ENCODE measurements around the gene SRP19.
A peak's percentile ranks its signal among the peaks of the same experiment; 100 is the strongest.
"Not testable (repeated sequence)": the region's sequence is repeated elsewhere in the genome, so short reads cannot be mapped to it uniquely, and the experiment has no call there.

The SRP19 gene

DNA sequence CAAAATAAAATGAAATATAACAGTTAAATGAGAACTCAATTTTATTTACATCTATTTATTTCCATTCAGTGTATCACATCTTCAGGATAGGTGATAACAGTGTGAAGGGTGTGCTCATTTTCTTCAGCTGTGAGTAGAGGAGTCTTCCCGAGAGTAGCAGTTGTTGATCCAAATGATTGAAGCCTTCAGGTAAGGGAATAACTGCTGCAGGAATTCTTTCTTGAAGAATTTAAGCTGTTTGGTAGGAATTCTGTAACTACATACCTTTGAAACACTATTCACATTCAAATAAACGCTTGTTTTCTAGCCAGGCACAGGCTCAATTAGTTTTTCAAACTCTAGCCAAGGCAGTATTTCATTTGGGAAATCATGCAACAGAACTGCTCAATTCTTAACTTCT is 15.3 kb downstream of the SRP19 start:
- DNase-seq, result no peak

DNA sequence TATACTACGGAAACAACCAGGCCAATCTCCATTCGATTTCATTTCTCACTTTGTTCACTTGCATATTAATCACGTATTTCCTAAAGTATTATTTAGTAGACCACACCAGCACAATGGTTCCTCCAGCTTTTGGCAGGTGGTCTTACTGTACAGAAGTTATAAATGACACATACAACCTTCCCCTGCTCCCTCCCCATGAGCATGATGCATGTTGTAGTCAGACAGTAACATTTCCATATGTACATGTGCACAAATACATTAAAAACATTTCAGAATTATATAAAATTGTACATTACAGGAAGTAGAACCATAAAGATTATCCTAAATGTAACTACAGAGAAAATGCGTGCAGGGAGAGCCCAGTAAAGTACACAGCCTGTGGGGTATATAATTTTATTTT is 17.0 kb downstream of the SRP19 start:
- DNase-seq, result no peak

DNA sequence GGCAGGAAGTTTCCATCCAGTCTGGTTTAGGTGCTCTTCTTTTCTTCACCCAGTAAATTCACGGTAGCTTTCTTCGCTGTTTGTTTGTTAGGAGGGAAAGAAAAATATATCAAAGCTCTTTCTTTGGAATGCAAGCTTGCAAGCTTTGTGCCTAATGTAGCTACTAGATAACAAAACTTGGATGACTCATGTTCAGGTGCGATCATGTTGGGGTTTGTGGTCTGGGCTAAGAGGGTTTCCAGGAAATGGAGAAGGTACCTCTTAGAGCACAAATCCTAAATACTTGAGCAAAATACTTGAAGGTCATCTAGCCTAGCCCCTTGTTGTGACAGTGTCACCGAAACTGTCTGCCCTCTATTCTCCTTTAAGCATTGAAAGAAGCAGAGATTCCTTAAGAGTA is 17.7 kb downstream of the SRP19 start:
- DNase-seq, result peak; percentile 30 to 50

DNA sequence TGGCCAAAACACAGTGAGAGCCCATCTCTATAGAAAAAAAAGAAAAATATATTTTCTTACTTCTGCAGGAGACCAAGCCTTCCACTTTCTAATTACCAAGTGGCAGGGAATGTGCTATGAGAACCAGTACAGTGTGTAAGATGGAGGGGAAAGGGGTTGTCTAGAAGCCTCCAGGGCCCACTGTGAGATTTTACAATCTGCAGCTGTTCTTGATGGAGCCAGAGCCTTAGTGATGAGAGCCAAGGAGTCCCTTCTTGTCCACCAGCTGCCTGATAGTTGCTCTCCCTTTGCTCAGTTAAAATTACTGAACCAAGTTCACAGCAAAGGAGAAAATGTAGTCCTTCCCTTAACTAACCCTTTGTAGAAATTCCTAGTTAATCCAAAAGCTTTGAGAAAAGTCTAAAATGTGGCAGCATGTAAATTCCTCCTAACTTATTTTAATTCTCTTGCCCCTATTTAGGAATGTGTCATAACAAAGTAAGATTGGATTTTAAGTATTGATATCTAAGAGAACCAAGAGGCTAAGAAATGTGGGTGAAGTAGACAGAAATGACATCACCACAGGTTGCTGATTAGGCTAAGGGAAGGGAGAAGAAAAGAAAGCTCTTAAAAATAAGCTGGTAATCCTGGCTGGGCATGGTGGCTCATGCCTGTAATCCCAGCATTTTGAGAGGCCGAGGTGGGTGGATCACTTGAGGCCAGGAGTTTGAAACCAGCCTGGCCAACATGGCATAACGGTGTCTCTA is 19.3 kb downstream of the SRP19 start:
- DNase-seq, result no peak

DNA sequence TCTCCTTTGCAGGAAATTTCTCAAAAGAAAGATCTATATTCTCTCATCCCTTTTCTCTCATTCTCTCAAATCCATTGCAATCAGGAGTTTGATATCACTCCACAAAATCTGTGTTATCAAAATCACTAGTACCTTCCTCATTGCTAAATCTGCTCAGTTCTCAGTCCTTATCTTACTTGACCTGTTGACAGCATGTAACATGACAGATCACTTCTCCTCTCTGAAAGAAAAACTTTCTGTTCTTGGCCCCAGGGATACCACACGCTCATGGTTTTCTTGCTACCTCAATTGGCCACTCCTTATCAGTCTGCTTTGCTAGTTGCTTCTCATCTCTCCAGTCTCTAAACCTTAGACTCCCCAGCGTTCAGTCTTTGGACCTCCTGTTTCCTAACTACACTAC is 22.1 kb downstream of the SRP19 start:
- DNase-seq, result no peak

DNA sequence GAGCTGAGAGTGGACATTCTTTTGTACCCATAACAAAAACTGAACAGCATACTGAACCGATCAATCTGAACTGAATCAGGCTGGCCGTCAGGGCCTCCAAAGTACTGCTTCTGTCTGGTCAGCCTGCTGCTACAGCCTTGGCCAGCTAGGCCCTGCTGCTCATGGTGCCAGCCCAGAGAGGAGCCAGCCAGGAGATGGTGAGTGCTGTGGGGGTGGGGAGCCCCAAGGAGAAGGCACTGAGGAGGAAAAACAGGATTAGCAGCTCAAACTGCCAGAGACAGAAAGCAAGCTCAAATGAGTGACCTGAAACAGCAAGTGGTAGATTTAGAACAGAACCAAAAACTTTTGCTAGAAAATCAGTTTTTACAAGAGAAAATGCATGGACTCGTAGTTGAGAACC is 23.9 kb downstream of the SRP19 start:
- DNase-seq, result no peak

DNA sequence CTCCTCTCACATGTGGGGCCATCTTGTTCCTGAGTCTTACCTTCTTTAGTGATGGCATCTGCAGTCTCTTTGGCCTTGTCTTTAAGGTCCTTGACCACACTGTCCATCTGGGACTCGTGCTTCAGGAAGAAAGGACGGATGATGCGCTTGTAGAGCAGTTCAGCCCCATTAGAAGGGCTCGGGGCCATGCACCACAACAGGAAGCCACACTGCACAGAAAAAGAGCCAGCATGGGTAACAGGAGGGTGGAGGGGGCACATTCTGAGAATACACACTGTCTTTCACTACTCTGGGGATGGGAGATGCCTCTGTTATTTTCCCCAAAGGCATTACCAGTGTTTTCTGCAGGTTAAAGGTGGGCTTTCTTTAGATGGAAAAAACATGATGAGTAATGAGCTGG is 25.9 kb downstream of the SRP19 start:
- DNase-seq, result no peak

DNA sequence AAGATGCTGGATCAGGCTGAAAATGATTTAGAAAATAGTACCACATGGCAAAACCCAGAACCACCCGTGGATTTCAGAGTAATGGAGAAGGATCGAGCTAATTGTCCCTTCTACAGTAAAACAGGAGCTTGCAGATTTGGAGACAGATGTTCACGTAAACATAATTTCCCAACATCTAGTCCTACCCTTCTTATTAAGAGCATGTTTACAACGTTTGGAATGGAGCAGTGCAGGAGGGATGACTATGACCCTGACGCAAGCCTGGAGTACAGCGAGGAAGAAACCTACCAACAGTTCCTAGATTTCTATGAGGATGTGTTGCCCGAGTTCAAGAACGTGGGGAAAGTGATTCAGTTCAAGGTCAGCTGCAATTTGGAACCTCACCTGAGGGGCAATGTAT is 31.0 kb downstream of the SRP19 start:
- DNase-seq, result not testable (repeated sequence)

DNA sequence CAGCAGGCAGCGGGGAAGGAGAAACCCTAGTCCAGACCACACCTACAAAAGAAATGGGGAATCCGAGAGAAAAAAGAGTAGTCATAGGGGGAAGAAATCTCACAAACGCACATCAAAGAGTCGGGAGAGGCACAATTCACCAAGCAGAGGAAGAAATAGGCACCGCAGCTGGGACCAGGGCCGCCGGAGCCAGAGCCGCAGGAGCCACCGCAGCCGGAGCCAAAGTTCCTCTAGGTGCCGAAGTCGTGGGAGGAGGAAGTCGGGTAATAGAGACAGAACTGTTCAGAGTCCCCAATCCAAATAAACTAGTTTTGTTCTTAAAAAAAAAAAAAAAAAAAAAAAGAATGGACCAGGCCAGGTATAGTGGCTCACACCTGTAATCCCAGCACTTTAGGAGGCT is 31.7 kb downstream of the SRP19 start:
- no peak for DNase-seq

DNA sequence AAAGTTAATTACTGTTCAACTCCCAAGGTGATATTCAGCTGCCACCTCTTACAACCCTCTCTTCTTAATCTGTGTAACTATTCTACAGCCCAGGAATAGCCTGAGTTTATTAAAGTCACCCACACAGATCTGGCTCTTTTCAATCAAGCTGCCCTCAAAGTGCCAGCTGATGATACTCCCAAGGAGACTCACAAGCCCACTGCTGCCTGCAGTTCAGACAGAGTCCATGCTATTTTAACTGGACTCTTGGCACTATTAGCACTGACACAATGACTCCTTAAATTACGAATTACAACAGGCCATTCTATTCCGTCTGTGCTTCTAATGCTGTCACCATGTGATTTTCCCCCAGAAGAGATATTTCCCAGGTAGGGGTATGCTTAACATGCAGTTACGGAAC is 34.6 kb downstream of the SRP19 start:
- DNase-seq, result no peak

DNA sequence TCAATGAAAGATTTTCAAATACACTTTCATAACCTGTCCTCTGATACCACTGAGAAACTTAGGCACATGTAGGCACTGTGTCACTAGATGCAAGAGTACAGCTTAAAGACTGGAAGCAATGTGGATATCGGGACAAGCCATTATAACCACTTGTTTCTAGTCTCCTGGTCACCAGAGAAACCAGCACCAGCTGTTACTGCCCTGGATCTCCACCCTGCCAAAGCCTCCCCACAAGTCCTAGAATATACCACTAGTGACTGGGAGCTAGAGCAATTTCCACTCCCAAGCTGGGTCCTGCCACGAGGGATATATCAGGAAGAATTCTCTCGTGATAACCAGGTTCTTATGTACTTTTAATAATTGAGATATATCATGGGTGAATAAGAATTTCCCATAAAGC is 41.5 kb downstream of the SRP19 start:
- DNase-seq, result no peak

DNA sequence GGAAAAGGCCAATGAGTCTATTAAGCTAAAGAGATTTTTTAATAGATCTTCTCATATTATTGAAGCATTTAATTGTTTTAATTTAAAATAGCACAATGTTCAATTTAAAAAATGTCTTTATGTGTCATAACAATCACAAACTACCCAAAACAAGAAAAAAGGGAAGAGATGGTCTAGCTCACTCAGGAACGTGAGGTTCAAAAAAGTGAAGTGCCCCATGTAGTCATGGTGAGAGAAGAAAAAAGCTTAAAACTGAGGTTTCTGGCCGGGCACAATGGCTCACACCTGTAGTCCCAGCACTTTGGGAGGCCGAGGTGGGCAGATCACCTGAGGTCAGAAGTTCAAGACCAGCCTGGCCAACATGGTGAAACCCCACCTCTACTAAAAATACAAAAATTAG is 43.9 kb downstream of the SRP19 start:
- not testable (repeated sequence) for DNase-seq

DNA sequence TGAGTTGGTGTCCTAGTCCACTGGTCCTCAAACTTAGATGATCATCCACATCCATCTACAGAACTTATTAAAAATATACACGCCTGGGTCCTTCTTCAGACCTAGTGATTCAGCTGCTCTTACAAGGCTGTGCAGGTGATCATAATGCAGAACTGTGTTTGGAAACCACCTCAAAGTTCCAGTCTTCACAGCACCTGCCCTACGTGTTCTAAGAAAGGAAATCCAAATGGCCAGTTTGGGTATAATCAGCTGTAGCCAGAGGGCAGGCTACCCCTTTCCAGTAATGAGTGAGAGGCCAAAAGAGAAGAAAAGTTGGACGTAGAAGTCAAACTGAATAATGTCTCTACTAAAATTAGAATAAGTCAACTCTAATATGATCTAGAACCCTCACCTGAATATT is 45.5 kb downstream of the SRP19 start:
- no peak for DNase-seq

DNA sequence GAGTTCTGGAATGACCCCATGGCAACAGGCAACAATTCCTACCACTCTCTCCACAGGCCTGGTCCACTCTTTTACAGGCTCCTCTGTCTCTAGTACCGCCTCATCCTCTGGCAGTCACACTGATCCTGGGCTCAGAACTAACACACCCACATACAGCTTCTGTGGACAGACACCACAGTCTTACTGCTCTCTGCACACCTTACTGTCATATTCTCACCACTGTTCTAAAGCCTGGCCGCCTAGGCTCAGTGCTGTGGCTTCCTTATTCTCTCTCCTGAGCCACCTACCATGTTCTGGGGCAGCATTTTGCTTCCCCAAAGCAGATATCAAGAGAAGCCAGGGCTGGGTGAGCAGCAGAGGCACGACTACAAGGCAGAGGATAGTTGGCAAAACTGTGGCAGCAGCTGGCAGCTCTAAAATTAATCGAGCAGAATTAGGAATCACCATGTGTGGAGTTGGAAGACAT is 46.1 kb downstream of the SRP19 start:
- DNase-seq, result no peak

DNA sequence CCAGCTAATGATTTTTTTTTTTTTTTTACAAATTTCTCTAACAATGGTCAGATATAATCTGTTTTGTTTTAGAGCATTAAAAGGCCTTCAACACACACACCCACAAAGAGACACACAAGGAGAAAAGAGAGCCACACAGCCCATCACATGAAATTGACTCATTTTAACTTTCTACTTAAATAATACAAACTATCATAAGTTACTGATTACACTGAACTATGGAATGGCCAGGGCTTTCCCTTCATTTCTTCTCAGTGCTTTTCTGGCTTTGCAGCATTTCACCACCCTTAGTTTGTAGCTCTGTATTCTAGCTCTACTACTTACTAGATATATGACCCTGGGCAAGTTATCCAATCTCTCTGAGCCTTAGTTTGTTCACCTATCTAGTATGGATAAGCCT is 47.8 kb downstream of the SRP19 start:
- no peak for DNase-seq

DNA sequence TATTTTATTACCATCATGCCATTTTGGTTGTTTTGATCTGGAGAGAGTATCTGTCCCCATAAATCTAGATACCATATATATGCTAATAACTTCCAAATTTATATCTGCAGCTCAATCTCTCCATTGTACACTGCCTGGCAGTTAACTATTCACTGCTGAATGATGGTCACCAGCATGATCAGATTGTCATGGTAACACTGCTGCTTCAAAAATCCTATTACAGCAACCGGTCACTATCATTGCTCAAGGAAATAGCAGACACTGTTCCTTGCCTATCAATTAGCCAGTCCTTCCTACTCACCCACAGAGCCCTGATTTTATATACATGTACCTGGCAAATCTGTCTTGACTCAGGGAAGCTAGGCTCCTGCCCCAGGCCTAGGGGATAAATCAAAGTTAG is 49.4 kb downstream of the SRP19 start:
- DNase-seq, result no peak

DNA sequence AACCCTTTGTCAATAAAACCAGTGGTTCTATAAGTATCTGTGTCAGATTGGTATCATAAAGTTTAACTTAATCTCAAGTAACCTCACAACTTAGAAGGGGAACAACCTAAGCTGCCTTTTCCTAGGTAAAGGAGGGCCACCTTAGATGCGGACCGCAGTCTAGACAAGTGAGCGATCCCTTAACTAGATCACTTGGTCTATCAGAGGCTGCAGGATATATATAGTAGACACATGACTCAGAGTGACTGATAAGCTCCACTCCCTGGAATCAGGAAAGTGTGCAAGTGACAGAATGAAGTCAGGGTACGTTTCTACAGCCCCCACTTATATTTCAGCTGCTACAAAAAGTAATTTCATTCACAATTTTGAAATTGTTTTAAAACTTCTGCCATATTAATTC is 53.5 kb downstream of the SRP19 start:
- no peak for DNase-seq

DNA sequence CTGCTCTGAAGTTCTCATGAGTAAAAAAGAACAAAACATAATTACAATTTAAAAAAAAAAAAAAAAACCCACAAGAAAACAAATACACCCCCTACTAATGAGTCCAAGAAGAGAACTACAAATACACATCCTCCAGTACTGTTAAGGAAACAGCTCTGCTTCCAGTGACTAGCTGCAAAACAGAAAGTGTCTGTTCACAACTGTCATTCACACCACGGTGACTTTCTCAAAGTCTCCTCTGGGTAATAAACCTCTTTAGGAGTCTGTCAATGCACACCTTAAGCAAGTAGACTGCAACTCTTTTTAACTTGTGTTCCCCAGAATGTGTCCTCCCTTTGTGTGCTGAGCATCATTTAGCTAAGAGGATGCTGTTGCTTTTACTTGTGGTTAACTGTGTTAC is 54.7 kb downstream of the SRP19 start:
- no peak for DNase-seq

DNA sequence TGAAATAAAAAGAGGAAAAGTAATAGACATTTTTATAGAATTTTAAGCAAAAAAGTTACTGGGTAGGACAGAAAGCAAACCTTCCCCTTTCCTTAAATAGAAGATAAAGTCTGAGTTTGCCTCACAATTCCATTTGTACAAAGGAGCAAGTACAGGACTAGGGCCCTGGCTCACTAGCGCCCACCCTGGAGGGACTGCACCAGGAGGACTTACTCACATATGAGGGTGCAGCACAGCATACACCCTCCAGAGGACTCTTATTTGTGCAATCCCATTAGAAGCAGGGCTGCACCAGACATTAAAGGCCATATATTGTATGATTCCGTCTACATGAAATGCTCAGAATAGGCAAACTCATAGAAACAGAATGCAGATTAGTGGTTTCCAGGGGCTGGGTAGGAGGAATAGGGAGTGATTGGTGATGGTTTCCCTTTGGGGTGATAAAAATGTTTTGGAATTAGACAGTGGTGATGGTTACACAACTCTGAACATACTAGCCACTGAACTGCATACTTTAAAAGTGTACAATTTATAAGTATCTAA is 56.4 kb downstream of the SRP19 start:
- DNase-seq, result peak in 1 of 2 donors; percentile 25

DNA sequence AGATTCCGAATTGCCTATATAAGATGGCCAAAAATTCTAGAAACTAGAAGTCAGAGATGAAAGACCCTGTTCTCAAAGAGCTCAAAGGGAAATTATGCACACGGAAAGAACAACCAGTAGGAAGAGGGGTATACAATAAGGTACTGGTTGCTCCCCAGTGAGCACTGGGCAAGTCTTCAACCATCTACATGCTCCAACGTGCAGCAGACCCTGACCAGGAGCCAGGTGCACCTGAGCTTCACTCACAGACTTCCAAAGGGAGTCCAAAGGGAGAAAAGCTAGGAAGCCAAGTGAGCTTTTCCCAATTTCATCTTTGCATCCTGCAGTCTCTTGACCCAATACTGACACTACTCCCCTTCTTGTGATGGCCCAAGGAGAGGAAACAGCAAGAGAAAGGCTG is 57.0 kb downstream of the SRP19 start:
- no peak for DNase-seq

DNA sequence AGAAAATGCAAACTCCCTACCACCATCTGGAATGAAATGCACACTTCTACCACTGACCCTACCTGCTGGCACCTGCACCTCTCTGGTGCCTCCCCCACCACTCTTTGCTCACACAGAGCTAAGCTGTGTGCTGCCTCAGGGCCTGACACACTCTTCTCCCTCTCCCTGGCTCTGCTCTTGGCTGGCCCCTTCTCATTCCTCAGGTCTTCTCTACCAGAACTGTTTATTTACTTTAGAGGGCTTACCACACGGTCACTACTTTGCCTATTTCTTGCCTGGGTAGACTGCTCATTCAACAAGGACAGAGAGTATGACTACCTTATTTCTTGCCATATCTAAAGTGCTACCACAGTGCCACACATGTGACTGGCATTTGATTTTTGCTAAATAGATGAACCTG is 57.6 kb downstream of the SRP19 start:
- DNase-seq, result no peak
